LoVo (cell line): Measurements from ENCODE around the gene RAD51B.
"Not testable (repeated sequence)": the region's sequence is repeated elsewhere in the genome, so short reads cannot be mapped to it uniquely, and the experiment has no call there.

Source experiments
- DNase-seq: peaks from one replicate; pipeline ENCODE4 v3.0.0-alpha.2; 2016; ENCODE audit warnings: low spot score

The RAD51B gene

DNA sequence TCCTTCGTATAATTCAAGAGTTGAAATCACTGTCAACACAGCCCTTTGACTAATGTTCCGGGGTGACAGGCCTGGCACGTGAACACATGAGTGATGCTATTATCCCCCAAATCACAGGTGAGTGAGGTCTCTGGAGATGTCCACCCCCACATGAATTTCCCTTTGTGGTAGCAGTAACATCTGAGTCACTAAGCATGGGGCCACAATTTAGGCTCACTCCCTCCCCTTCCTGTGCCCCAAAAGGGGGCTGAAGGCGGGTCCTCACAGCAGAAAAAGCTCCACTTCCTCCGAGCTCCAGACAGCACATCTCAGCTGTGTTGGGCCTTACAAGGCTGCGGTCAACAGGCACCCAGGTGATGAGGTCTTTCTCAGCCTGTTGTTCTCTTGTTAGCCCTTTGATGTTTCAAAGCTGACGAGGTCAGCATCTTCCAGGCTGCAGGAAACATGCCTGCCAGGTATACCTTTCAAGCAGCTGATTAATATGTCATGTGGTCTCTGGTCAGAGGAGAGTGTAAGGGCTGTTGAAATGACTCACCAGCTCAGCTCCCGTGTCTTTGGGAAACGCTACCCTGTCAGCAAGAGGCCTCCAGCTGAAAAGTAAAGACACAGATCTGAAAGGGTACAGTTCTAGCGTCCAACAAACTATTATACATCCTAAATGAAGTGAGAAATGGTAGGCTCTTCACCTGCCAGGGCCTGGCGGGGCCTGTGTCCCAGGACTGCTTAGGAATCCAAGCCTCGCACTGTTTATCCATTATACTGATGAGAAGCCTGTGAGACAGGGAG lies 866.0 kb downstream of the RAD51B start:
- DNase-seq = peak; percentile 53

DNA sequence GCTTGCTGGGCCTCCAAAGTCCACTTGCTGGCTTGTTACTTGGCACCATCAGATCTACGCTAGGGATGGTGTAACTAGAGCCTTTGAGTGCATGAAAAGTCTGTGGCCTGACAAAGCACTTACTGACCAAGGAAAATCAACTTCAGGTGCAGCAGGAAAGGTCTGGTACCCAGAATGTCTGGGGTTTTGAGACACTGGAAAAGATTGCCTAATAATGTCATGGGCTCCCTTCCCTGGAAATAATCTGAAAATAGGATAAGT lies 866.6 kb downstream of the RAD51B start:
- no peak for DNase-seq

DNA sequence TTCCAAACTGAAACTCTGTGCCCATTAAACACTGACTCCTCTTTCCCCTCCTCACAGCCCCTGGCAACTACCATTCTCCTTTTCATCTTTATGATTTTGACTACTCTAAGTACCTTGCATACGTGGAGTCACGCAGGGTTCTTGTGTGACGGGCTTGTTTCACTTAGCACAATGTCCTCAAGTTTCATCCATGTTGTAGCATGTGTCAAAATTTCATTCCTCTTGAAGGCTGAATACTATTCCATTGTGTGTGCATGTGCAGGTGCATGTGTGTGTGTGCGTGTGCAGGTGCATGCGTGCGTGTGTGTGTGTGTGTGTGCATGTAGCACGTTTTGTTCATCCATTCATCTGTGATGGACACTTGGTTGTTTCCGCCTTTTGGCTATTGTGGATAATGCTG lies 867.1 kb downstream of the RAD51B start:
- no peak for DNase-seq

DNA sequence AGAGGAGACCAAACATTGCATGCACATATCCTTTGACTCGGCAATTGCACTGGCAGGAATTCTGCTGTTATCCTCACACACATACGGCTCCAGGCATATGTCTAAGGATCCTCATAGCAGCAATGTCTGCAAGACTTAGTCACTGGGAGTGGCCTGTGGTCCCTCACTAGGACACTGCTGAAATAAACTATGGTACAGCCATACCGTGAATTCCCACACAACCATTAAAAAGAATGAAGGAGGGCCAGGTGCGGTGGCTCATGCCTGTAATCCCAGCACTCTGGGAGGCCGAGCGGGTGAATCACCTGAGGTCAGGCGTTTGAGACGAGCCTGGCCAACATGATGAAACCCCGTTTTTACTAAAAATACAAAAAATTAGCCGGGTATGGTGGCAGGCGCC lies 868.2 kb downstream of the RAD51B start:
- DNase-seq = peak; percentile 75

DNA sequence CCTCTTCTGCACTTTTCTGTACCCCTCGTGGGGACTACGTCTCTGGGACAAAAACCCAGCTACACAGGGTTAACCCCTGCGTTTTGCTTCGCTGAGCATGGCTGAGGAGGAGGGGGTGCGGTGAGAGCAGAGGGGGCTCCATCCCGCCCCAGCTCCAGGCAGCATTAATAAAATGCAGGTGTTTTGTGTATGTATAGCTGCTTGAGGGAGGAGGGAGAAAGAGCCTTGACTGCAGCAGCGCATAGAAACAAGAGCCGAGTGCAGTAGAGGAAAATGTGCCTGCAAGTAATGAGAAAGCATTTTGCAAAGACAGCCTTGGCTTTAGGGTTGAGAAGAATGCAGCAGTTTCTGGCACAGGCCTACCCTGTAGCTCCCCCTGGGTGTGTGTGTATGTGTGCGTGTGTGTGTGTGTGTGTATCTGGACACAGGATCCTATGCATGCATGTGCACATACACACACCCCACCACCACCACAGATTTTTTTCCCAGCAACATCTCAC lies 869.3 kb downstream of the RAD51B start:
- DNase-seq = no peak

DNA sequence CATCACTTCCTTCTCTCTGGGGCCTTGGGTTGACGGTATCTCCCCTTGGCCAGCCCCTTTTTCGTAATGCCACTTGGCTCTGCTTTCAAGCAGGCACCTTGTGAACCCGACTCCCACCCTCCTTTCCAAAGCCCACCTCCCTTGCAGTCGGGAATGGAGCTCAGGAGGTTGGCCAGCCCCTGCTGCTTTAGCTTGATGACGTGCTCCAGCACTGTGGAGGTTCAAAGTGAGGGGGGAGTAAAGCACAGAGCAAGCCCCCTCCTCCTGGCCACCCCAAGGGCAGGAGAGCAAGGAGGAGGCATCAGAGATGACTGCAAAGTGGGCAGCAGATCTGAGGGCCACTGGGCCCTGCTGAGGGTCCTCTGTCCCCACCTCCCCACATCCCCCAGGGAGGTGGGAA lies 869.9 kb downstream of the RAD51B start:
- DNase-seq = no peak

DNA sequence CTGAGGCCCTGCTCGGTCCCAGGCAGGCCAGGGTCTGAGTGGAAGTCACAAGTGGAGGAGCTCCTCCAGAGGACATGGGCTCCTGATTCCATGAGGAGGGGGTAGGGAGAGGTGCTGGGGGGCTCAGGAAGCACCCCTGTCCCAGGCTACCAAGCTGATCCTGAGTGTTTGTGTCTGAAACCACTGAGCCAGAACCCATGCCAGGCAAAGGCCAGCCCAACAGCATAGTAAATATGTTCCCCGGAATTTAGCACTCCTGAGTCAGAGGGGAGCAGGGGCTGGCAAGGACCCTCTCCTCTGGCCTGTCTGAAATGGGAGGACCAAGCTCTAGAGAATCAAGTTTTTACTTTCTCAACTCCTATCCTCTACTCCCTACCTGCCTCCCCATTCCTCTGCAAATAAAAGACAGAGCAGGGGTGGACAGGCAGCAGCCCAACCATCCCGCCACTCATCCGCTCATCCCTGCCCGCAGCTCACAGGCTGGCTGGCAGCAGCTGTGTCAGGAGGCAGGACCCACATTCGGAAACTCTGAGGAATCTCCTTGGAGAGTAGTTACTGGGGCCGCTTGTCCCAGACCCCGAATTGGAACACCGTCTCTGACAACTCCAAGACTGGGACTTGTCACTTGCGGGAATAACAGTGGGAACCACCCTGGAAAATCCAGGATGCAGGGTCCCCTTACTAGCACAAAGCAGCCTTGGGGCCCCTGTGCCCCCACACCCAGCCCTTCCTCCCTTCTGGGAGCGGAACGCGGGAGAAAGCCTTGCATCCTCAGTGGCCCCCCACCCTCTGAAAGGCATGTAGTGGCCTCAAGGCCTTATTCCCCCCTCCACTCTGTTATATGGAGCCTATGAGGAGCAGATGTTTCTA lies 870.7 kb downstream of the RAD51B start:
- no peak for DNase-seq

DNA sequence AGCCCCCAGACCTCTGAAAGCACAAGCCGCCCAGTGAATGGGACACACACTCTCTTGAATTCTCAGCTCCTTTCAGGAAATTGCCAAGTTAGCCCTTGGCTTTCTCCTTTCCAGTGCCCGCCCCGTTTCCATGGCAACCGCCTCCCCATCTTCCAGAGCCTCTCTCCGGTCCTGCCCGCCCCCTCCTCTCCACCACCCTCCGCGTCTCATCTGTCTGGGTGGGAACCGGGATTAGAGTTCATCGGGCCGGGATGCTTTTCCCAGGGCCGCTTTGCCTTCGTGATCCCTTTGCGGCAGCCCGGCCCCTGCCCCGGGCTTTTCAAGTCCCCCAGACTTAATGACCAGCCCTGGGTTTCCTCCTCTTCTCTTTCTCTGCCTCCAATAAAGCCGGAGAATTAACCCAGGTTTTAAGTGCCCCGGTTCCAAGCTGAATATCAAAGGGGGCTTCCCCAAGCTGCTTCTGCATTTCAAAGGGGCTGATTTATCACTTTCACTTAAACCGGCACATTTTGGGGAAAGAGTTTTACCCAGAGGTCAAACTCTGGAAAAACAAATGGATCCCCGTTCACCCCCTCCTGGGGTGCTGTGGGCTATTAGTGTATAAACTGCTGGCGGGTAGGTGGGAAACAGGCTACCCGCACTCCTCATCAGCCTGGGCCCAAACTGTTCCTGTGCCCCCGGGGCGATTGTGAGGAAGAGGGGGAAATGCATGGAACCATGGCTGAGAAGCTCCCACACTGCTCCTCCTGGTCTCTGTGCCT lies 871.6 kb downstream of the RAD51B start:
- DNase-seq = no peak

DNA sequence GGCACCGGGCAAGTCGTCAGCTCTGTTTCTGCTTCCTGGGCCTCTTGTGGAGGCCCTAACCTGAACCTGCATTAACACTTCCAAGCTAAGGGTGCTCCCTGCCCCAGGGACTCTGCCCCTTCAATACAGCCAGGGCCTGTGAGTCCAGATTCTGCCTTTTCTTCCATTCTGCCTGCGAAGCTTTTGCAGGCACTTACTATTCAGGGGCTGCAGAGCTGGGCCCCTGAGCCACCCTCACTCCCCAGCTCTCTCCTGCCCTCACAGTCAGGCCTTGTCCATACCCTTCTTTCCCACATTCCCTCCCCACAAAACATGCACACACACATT lies 872.2 kb downstream of the RAD51B start:
- no peak for DNase-seq

DNA sequence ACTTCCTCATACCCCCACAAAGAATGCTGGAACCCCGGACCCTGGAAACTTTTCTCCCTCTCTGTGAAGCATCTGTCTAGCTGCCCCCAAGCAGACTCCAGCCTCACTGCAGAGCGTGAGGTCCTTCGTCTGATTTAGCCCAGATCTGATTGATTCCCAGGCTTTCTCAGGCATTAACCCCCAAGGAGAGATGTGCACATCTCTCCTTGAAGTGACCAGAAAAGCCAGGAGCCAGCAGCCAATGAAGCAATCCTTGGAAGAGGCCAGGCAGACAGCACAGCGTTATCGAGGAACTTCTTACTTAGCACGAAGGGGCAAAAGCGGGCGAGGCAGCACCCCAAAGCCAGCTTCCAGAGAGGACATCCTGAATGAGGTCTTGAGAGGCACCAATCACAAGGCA lies 872.6 kb downstream of the RAD51B start:
- no peak for DNase-seq

DNA sequence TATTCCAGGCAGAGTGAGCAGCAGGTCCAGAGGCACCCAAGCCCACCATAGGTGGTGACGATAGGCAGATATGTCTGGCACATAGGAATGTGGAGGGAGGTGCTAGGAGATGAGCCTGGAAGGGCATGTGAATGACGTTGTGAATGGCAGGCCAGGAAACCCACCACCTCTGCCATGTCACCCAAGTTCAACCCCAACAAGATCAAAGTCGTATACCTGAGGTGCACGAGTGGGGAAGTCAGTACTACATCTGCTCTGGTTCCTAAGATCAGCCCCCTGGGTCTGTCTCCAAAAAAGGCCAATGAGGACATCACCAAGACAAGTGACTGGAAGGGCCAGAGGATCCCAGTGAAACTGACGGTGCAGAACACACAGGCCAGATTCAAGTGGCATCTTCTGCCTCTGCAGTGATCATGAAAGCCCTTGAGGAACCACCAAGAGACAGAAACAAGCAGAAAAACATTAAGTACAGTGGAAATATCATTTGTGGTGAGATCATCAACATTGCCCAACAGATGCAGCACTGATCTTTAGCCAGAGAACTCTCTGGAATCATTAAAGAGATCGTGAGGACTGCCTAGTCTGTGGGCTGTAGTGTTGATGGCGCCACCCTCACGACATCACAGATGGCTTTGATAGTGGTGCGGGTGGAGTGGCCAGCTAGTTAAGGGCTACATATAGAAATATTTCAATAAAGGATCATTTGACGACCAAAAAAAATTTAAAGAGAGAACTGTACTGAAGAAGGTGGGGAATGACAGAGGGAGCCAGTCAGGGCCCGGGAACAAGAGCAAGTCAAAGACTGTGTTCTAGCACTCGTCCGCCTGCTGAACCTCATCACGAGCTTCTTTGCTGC lies 873.6 kb downstream of the RAD51B start:
- DNase-seq = no peak

DNA sequence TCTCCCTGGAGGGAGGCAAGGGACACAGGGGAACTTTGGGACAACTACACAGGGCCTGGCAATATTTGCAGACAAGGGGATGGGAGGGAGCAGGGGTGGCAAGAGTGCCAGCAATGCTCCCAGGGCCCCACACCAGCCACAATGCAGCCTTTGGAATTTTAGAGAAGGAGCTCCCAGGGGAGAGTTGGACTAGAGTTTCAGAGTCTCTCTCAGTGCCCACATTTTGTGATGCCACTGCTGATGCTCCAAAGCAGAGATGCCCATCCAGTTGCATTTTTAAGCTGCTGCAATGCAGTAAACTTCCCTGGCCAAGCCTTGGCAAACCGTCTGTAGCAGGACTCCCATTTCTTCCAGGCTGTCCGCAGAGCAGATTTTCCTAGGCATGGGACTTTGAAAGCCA lies 874.3 kb downstream of the RAD51B start:
- no peak for DNase-seq

DNA sequence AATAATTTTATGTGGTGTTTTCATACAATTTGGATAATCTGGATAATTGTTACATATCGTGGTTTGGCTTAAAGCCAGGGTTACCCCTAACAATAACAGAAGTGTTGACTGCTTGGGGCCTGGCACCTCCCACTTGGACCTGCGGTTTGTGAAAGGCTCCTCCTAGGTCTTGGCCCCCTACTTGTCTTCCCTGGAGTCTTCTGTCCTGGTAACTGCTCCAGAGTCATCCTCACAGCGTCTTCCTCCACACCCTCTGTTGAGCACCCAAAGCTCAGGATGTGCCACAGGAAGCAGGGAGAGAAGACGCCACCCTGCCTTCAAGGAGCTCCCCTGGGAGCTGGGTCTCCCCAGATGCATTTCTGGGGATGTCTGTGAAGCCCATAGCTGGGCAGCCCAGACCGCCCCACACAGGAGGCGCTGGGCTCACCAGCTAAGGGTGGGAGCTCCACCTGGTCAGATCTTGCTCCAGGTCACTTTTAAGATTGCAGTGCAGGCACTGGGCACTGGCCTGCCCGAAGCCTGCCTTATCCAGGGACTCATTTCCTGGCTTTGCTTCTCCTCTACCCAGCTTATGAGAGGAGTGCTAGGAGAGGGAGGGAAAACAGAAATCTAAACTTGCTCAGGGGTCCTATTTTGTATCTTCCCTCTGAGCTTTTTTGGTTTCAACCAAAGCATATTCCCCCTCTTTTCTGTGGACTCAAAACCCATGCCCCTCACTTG lies 875.1 kb downstream of the RAD51B start:
- DNase-seq = no peak

DNA sequence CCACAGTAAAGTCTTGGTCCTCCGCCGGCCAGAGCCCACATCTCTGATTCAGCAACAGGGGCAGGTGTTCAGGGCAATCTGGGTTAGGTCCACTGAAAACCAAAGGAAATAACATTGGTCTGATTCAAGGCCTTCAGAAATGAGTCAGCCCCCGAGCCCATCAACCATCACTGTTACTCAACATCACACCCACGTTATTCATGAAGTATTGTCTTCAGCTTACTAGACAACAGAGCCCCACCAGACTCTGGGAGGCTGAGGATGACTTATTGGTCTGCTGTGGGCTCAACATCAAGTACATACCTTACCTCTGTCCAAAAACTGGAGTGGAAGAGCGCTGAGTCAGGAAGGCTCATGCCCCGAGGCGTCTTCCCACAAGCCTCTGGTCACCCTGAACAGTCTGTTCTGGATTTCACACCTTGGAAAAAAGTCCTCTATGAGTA lies 875.8 kb downstream of the RAD51B start:
- peak; percentile 65 for DNase-seq

DNA sequence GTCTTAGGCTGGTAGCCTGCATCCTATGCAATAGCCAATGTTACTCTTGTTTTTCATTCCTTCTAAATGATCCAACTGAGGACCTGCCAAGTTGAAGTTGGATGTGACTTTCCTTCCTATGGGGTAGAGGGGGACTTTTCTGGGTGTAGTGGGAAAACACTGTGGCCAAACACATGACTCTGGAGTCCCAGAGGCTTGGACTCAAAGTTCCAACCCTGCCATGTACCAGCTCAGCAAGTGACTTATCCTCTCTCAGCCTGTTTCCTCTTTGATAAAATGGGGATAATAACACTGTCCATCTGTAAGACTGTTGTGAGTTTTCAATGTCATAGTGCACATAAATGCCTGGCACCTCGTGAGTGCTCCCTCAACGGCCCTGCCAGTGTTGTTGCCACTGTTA lies 876.3 kb downstream of the RAD51B start:
- DNase-seq = no peak

DNA sequence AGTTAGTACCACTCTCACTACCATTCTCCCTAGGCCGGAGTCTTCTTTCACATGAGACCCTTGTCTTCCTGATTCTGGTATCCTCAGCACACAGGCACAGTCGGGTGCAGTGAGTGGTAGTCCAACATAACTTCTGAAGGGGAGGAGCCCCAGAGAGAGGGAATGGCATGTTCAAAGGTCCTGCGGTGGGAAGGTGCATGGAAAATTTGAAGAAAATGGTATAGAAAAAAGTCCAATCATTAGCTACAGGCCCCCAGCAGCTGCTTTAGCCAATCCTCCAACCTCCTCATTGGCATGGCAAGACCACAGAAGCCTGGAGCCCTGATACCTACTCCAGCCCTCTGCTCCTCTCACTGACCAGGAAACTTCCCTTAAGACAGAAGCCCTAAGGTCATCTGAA lies 876.7 kb downstream of the RAD51B start:
- DNase-seq = no peak

DNA sequence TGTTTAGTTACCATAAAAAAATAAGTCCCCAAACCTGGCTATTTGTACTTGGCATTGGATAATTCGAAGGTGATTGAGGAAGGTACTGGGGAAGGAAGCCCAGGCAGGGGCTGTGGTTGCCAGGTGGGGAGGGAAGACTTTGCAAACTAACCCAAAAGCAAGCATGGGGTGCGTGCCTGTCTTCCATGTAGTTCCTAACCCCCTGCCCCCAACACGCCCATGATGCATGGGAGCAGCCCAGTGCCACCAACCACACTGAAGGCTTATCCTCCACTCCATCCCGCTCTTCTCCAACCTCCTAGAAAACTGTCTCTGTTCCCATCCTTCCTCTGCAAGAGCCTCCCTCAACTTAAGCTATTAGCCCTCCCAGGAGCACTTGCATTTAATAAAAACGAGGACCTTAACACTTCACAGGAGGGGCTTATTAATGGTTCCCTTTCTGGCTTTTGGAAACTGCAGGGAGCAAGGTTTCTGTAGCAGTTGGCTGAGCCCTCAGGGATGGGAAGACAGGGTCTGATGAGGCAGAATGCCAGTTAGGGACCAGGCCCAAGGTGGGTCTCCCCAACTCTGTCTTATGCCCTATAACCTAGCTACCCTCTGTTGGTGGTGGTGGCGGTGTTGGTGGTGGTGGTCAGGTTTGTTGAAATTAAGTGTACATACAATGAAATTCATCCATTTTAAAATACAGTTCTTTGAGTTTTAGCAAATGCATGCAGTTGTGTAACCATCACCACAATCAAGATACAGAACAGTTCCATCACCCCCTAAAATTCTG lies 877.3 kb downstream of the RAD51B start:
- DNase-seq = no peak

DNA sequence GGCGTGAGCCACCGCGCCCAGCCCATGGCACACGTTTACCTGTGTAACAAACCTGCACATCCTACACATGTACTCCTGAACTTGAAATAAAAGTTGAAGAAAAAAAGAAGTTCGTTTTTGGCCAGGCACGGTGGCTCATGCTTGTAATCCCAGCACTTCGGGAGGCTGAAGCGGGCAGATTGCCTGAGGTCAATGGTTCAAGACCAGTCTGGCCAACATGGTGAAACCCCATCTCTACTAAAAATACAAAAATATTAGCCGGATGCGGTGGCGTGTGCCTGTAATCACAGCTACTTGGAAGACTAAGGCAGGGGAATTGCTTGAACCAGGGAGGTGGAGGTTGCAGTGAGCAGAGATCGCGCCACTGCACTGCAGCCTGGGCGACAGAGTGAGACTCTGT lies 879.2 kb downstream of the RAD51B start:
- DNase-seq = not testable (repeated sequence)

DNA sequence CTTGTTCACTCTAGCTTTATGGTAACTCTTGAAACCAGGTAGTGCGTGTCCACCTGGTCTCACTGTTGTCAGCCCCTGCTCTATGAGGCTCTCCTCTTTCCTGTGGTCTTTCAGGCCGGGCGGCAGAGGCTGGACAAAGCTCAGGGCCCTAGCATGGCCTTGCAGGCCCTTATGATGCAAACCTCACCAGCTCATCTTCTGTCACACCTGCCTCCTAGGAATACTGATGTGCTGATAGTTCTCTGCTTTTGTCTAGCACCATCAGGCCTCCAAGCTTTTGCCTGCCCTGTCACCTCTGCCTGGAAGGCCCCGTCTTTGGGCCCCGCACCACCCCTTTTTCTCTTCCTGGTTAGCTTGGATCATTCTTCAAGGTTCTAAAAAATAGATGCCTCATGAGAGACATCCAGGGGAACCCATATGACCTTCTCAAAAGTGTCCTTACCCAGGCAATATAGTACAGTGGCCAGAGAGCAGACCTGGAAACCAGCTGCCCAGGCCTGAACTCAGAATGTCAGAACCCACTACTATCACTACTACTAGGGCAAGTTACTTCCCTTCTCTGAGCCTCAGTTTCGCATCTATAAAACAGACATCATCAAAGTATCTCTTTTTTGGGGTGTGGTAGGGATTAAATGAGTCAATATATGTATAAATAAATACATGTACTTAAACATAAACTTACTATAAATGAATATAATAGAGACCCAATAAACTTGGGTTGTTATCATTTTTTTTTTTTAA lies 881.6 kb downstream of the RAD51B start:
- no peak for DNase-seq

DNA sequence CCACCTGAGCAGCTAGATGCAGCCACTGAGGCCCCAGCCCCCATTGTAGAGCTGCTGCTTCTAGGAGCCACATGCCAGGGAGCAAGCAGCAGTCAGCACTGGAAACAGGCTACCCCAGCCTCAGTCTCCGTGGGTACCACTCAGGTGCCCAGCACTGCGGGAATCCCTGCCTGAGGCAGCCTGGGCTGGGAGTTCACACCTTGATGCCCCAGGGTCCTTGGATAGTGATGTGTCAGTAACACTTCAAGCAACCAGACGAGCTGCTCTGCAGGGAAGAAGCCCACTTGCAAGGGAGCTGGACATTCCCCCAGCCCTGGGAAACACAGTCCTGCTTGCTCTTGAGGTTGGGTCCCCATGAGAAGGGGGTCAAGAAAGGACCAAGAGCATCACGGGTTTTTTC lies 882.6 kb downstream of the RAD51B start:
- DNase-seq = no peak
